Stimulated activated CD8-positive, alpha-beta memory T cell treated with anti-CD3 and anti-CD28 coated beads, Interleukin-4, amount 100 ng/mL, for 48 hours (primary cell): ENCODE results near the gene MAP2K3.
A peak's percentile ranks its signal among the peaks of the same experiment; 100 is the strongest.

ENCODE experiments used
- DNase-seq: peaks from one replicate; pipeline ENCODE4 v3.0.0-alpha.2; 2020

The MAP2K3 gene

DNA sequence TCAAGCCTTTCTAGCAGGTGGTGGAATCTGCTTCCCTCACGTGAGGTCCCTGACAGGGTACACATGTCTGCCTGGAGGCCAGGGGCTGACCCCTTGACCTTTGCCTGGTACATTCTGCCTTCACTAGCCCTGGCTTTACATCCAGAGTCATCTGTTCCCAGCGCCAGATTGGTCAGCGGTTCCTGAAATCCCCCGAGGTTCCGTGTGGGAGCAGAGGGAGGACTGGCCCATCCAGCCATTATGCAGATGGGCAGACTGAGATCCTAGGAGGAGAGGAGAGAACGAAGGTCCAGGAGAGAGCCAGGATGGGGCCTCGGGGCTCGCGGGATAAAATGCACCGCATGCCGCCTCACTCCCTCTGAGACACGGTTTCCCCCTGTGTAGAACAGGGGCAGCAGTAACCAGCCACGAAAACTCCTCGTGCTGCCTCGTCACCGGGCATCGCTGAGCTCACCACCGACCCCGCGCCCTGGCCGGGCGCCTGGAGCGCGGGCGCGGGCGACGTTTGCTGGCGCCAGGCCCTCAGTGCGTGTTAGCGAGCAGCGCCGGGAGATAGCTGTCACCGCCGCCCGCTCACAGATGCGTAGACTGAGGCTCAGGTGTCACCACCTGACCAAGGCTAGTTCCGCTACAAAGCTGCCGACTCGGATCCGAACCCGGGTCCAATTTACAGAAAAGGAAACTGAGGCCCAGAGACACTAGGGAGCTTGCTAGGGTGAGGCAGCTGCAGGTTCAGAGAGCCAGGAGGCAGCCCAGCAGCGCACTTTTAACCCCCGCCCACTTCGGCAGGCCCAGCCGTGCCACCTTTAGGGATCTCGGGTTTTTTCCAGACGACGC lies 811 bp upstream of the MAP2K3 start:
- DNase-seq: no peak

DNA sequence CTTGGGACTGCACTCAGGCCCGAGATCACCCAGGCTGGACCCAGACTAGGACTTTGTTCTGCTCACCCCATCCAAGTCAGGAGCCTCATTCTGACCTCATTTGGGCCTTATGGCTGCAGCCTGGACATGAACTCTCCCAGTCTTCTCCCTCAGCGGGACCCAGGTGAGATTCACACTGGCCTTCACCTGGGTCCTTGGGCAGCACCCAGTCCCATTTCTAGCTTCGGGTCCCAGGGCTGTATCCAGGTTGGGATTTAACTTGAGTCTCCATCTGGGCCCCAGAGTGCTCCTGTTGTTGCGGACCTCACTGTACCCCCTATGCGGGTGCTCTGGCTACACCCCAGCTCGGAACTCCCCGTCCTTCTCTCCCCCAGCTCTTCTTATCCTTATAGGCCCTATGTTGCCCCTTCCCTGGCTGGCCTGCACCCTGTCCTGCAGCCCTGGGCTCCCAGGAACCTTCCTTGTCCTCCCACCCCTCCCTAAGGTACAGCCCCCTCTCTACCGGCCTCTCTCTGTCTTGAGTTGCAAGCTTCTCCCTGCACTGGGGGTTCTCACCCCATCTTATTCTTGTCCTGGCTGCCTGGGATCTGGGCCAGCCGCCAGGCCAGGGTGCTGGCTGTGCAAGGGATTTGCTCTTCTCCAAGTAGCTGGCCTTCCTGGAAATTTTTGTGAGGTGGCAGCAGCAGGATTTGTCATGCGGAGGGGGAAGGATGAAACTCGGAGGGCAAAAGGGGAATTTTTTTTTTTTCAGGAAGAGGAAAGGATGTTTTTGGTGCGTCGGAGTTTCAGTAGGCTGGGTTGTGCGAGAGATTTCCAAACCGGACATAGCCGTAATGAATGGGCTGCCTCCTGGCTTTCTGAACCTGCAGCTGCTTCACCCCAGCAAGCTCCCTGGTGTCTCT lies 904 bp downstream of the MAP2K3 start:
- peak; percentile 38 for DNase-seq

DNA sequence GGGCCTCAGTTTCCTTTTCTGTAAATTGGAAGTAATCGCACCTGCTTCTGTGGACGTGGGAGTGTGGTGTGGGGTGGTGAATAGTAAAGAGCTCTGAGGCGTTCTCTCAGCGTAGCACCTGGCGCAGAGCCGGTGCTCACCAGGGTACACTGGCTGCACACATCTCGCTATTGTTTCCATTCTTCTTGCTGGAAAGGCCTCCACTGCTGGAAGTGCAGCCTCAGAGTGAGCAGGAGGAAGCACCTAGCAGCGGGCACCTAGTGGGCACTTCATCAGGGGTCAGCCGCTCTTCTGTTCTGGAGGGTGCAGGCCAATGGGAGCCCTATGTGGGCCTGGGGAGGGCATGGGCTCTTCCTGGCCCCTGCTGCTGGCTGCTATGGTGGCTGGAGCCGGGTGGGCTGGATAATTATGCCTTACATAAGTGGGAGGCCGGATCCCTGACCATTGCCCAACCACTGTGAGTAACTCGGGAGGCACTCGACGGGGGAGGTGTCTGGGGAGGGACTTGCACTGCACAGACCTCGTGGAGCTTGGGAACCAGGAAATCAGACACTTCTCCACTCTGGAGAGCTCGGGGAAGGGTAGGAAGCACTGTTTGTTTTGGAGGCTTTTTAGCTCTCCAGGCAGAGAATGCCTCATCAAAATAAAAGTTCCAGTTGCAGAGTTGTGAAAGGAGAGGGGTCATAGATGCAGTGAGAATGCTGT lies 1.7 kb downstream of the MAP2K3 start:
- peak; percentile 50 for DNase-seq

DNA sequence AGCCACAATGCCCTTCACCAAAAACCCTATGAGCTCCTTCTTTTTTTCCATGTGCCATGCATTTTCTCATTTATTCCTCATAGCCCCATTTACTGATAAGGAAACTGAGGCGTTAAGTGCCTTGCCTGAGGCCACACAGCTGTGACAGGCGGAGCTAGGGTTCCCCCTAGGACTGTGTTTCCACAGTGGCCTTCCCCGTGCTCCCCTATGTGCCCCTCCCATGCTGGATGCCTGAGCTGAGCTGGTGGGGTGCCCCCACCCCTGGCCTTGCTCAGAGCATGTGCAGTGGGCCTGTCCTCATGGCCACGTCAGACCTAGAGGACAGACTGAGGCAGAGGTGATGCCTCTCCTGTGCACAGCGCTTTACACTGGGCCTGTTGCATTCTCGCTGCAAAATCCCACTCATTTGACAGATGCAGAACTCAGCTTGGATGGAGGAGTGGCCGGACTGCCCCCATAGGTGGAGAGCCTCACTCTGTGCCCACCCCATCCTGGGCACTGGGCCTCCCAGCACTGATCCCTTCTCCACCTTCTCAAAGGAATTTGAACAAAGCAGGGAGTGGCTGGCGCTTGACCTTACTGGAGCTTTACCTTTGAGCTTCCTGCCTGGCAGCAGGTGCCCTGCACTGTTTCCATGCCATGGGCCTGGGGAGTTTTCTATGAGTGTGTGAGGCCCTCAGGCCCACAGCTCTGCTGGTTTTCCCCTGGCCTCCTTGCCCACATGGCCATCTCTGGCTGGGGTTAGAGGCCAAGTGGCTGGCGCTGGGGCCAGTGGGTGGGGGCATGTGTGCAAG lies 2.6 kb downstream of the MAP2K3 start:
- peak; percentile 44 for DNase-seq

DNA sequence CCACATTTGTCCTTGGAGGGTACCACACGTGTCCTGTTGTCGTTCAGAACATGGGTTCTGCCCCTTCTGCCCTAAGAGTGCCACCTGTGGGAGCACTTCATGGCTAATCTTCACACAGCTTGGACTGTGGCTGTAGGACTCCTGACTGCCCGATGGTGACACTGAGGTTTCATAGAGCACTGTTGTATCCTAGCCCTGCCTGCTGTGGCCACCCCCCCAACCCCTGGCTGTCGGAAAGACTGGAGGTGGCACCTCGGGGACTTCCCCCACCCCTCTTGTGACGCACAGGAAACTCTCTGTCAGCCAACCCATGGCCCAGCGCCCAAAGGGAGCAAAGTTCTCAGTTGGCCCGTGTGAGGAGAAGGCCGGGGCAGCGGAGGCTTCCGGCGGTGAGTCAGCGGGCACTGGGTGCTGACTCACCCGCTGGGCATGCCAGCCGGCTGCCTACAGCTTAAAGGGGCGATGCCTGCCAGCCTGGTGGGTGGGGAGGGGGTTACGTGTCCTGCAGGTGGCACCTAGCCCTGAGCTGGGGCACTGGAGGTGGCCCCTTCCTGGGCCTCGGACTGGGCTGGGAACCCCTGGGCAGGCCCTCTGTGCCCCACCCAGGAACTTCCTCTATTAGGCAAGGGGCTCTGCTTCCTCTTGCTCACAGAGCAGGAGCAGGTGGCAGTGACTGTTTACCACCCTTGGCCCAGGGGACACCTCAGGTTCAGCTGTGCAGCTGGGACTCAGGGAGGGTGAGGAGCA lies 3.4 kb downstream of the MAP2K3 start:
- DNase-seq: peak; percentile 98

DNA sequence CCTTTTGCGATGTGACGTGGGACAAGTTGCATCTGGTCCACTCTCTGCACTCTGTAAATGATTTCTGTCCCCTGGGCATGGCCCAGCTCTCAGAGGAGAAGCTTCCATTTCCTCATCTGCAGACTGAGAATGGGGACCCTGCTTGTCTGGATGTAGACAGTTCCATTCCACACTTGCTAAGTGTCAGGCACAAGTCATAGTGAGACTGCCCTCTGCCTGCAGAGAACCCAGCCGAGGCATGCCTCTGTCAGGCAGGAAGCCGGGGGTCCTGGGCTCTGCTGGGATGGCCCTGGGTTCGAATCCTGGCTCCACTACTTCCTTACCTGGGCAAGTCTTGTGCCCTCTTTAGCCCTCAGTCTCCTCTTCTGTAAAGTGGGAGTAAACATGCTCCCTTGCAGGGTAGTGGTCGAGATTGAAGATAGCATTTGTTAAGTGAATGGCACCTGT lies 4.1 kb downstream of the MAP2K3 start:
- DNase-seq: peak; percentile 69

DNA sequence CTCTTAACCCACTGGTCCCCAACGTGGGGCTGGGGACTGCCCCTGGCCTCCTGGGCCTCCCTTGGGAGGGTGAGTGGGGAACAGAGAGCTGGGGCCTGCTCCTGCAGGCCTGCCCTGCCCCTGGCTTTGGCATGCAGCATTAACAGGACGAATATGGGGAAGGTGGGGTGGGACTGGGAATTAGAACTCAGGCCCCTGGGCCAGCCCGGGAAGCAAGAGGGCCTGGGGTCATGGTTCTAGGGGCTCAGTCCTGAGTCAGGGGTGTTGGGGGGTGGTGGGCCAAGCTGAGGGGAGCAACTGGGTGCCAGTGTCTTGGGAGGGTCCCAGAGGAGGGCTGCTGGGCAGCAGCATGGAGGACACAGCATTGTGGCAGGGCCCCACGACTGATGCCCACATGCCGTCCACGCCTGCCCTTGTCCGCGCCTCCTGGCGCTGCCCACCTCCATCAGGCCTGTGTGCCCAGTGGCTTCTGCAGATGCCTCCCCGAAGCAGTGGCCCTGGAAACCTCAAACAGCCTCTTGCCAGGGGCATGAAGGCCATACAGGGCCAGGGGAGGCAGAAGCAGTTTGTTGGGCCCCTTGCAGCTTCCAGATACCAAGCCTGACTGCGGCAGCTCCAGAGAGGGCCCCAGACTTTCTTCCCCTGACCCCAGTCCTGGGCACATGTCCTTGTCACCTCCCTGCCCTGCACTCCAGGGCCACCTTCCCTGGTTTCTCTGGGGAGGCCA lies 4.8 kb downstream of the MAP2K3 start:
- DNase-seq: no peak

DNA sequence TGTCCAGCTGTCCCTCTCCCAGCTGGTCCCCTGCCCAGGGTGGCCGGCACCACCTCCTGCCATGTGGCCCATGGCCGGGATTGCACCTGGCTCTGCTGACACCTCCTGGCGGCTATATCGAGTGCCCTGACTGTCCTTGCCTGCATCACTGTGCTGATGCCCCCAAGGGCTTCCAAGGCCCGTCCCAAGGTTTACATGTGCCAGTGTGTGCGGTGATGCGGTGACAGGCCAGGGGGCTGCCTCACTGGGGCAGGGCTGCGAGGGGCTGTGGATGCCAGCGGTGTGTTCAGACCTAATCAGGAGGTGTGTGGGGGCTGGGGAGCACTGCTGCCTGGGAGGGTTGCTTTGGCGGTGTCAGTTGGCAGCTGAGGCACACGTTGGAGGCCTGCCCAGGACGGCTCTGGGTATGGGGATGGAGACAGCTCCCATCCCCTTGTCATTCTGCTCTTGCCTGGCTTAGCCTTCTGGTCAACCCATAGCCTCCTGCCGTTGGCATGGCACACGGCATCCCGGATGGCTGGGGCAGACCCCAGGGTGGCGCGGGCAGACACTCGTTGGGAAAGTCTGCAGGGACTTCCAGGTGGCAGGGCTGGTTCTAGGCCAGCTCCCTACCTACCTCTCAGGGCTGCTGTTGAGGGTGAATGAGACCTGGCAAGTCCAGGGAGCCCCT lies 5.5 kb downstream of the MAP2K3 start:
- no peak for DNase-seq

DNA sequence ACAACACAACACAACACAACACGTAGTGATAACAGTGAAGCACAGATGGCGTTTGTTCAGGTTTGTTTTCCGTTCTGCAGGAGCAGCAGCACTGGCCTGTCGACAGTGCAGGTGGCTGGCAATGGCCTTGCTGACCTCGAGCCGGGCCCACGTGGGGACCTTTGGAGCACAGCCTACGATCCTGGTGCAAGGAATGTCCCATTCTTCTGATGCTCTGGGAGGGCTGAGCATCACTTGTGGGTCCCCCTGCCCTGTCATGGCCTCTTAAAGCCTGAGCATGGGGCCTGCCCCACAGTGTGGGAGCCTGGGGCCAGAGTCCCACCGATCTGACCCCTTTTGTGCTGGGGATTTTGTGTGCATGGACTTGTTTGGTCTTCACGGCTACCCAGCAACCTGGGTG lies 6.8 kb downstream of the MAP2K3 start:
- no peak for DNase-seq

DNA sequence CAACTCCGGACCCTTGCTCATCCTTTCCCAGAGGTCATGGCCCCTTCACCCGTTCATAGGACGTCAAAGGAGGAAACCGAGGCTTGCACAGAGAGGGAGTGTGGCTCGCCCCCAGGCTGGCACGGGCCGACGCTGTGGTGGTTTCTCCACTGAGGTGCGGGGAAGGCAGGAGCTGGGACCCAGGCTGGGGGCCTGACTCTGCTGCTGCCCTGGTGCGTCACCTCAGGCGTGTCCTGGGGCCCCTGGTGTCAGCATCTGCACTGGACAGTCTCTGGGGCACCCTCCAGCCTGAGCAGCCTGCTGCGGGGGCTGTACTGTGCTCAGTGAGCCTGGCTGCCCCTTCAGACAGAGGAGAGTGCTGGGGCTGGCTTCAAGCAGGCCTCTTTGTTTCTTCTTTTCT lies 7.4 kb downstream of the MAP2K3 start:
- DNase-seq: no peak

DNA sequence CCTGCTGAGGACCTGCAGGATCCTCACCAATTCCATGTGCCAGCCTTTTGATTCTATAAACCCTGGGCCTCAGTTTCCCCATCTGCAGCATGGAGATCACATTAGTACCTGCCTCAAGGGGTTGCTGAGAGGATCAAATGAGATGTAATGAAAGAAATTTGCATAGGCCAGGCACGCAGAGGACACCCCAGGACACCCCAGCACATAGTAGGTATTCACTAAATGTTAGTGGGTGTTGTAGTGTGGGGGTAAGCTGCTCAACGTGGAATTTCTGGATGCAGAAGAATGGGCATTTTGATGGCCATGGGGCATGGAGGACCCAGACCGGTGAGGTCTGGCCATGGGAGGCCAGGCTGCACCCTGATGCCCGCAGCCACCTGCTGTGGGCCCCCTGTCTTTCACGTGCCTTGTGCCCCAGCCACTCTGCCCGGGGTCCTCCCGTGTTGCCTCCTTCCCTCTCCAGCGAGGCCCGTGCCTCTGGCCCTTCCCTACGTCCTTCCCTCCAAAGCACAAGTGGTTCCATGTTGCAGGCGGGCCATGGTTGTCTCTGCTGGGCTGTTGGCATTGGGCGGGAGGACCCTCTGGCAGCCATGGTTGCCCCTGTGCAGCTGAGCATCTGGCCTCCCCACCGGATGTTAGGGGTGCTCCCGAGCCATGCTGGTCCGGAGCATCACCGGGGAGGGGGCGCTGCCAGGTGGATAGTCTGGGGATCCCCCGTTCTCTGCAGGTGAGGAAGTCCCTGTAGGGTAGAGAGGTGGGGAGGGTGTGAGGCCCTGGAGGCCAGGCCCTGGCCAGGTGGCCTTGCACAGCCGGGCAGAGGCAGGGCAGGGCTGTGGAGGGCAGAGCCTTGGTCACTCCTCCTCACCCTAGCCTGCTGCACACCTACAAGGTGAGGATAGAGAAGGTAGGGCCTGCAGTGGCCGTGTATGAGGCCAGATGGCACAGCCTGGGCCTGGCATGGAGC lies 8.6 kb downstream of the MAP2K3 start:
- DNase-seq: no peak

DNA sequence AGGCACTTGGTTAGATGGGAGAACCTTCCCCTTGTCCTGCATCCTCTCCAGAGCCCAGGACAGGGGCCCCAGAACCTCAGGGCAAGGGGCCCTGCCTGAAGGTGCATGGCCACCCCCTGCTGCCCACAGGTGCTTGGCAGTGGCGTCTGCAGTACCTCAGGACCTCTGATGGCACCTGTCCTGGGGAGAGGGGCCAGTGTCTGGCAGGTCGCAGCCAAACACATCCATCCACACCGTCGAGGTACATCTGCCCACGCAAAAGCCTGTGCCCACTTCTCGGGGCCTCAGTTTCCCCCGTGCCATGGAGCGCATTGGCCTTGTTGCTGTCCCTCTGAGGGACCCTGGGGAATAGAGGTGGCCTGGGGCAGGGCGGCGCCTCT lies 9.3 kb downstream of the MAP2K3 start:
- no peak for DNase-seq

DNA sequence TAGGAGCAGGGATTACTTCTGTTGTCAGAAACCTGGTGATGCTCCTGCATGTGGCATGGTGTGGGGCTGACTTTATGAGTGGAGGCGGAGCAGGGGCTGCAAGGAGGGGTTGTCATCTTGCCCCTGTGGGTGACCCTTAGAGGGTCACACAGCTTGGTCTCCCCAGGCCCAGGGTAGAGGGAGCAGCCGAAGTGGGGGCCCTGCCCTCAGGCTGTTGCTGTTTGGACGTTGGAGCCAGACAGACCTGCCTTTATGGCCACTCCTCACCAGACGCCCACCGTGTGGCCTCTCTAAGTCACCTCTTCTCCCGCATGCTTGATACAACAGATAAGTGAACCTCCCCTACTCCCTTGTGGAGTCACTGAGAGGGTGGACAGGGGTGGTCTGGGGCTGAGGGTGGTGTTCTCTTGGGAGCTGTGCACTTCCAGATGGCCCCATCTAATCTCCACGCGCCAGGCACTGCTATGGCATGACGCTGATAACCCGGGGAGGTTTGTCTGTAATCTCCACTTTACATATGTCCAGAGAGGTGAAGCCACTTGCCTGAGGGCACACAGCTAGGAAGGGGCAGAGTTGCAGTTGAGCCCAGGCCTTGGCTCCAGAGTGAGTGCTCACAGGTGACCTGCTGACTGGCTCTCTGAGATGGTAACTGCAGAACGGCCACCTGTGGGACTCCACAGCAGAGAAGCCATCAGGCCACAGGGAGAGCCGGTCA lies 10.0 kb downstream of the MAP2K3 start:
- no peak for DNase-seq

DNA sequence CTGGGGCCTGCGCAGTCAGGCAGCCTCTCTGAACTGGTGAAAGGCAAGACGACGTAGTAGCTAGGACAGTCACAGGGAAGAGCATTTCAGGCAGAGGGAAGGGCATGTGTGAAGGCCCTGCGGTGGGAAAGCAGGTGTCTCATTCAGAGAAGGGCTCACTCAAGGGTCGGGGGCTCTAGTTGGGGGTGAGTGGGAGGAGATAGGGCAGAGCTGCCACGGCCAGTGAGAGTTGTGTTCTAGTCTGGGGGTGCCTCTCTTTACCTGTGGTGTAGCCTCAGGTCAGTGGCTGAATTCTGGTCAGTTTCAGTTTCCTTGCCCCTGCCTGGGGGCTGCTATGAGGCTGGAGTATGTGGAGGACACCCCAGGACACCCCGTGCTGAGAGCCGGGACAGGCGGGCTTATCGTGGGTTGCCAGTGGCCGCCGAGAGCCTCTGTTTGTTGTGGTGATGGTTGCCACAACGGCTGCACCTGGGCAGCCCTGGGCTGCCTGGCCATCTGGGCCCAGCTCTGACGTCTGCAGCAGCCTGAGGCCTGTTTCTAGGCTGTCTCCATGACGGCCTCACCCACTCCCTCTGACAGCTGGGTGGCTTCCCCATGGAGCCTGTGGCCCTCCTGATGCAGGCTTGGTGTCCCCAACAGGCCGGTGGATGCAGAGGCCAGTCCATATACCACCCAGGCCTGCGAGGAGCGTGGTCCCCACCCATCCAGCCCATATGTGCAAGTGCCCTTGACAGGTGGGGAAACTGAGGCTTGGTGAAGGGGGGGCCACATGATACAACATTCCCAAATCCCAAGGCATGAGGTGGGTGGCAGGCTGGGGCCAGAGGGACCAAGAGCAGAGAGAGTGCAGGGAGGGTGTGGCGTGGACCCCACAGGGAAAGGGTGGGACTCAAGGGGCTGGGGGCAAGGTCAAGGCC lies 10.8 kb downstream of the MAP2K3 start:
- no peak for DNase-seq

DNA sequence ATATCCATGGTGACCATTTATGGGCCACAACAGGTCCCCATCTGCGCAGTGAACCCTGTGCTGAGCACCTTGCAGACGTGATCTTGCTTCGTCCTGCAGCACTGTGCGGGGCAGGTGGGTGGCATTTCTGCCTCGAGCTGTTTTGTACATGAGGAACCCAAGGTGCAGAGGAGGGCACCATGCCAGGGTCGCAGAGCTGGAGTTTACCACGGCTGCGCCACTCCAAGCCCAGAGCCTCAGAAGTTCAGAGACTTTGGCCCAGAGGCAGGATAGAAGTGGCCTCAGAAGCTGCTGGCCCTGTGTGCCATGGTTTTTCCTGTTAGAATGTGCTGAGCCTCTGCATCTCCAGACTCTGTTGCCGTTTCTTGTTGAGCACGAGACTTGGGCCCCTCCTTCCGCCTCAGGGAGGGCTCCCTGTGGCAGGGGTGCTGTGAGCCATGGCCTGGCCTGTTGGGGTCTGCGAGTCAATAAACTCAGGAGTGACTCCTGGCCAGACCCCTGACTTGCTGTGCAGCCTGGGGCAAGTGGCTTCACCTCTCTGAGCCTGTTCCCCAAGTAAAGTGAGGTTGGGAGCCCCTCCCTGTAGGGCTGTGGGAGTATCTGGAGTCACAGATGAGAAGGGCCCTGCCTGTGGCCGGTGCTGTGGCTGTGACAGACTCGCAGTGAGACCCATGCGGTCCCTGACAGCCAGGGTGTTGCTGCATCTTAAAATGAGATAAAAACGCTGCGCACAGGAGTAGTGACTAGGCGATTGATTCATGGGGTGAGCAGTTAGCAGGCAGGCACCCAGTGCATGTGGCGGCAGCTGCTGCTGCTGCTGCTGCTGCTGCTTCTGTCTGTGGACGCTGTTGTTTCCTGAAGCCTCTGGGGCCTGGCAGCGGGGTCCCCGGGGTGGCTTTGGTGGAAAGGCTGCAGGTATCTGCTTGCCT lies 11.8 kb downstream of the MAP2K3 start:
- no peak for DNase-seq

DNA sequence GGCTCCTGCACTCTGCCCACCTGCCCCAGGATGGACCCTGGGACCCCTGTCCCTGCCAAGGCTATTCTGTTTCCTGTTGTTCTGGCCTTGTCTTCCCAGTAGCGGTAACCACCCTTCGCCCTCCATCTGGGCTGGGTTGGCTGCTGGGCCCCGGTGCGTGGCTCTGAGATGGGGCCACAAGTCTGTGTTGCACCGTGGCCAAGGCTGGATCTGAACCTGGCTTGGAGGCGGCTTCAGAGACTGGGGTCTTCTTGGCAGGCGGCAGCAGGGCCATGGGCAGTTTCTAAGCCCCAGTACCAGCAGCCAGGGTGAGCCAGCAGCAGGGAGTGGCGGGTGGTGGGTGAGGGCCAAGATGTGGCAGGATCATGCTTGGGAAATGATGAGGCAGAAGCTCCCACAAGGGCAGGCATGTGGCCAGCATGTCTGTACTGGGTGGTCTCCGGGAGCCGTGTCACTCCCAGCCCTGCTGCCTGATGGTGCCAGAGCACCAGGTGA lies 12.6 kb downstream of the MAP2K3 start:
- DNase-seq: no peak
